ENCODE measurements around the gene RAP1B. TPM values are rescaled to one million over a fixed set of nuclear protein-coding genes. Genes with fewer than 3 reads are reported as not detected.

Gene RAP1B
- total RNA-seq, 1 experiment from 2014 or later: 86.9 TPM

DNA sequence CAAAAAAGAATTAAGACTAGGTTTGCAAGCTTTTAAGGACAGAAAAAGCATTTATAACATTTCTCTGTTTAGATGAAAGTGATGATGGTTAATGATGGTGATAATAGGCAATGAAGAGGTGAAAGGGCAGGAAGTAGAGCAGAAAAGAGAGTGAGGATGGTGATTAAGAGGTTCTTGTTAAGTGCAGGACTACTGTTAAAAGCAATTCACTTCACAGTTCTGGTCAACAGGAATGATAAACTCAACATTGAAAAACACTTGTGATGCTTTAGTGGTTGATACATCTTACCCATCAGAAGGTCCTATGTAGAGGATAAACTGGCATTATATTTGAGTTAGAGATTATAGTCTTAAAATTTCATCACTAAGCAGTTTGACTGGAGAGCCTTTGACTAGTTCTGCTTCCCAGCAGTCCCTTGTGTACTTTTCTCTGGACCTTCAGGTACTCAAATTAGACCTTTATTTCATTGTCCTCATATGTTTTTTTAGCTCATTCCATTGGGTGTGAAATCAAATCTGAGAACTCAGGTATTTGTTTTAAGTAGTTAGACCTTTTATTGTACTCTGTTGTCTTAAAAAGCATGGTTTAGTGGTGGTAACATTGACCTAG, 10.9 kb downstream of the RAP1B start:
- peaks cover 18% of the 10 kb centered on the region for H3K36me3 Mint-ChIP-seq
- peaks cover 7% of the 10 kb centered on the region for H3K9me3 Mint-ChIP-seq
- ChIA-PET POLR2A (no interaction called here), CTCF (no interaction called here)
- H3K27me3 Mint-ChIP-seq (ENCODE audit: low read depth): no peaks in the 10 kb centered on the region
- no peak for DNase-seq (ENCODE audit: low spot score)
- no peak overlapping the region for H3K27ac Mint-ChIP-seq
- peaks cover 49% of the 10 kb centered on the region for H3K4me1 Mint-ChIP-seq
- ATAC-seq: no peak
- TF ChIP-seq ATF1 (CRISPR knock-in tag; IDR thresholded peaks at IDR 0.05): no peak
- TF ChIP-seq ZNF532 (CRISPR knock-in tag; IDR thresholded peaks at IDR 0.05; ENCODE audit: borderline replicate concordance): no peak
- no peak for TF ChIP-seq ZNF423 (CRISPR knock-in tag; IDR thresholded peaks at IDR 0.05)
- TF ChIP-seq, protein P1, sequence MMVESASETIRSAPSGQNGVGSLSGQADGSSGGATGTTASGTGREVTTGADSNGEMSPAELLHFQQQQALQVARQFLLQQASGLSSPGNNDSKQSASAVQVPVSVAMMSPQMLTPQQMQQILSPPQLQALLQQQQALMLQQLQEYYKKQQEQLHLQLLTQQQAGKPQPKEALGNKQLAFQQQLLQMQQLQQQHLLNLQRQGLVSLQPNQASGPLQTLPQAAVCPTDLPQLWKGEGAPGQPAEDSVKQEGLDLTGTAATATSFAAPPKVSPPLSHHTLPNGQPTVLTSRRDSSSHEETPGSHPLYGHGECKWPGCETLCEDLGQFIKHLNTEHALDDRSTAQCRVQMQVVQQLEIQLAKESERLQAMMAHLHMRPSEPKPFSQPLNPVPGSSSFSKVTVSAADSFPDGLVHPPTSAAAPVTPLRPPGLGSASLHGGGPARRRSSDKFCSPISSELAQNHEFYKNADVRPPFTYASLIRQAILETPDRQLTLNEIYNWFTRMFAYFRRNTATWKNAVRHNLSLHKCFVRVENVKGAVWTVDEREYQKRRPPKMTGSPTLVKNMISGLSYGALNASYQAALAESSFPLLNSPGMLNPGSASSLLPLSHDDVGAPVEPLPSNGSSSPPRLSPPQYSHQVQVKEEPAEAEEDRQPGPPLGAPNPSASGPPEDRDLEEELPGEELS (CRISPR knock-in tag; IDR thresholded peaks at IDR 0.05): no peak
- TF ChIP-seq IRF1 (CRISPR knock-in tag; IDR thresholded peaks at IDR 0.05): no peak
- TF ChIP-seq ARID4B (CRISPR knock-in tag; IDR thresholded peaks at IDR 0.05; ENCODE audit: borderline replicate concordance): no peak
- TF ChIP-seq CREM (CRISPR knock-in tag; IDR thresholded peaks at IDR 0.05): no peak
- no peak for TF ChIP-seq TEAD4 (CRISPR knock-in tag; IDR thresholded peaks at IDR 0.05)
- TF ChIP-seq TEAD1 (CRISPR knock-in tag; IDR thresholded peaks at IDR 0.05): no peak
- no peak for TF ChIP-seq ZMAT4 (CRISPR knock-in tag; IDR thresholded peaks at IDR 0.05)
- no peak for TF ChIP-seq ZNF232 (CRISPR knock-in tag; IDR thresholded peaks at IDR 0.05)
- no peak for TF ChIP-seq ZBTB21 (CRISPR knock-in tag; IDR thresholded peaks at IDR 0.05; ENCODE audit: borderline replicate concordance)
- no peak for TF ChIP-seq OVOL2 (CRISPR knock-in tag; IDR thresholded peaks at IDR 0.05; ENCODE audit: borderline replicate concordance)
- no peak for TF ChIP-seq ATF3 (CRISPR knock-in tag; conservative IDR thresholded peaks at IDR 0.05)
- no peak for TF ChIP-seq KAT7 (CRISPR knock-in tag; IDR thresholded peaks at IDR 0.05; ENCODE audit: borderline replicate concordance)
- H3K4me3 Mint-ChIP-seq: no peak overlapping the region
